ENCODE measurements around the gene IGFL1. TPM values are rescaled to one million over a fixed set of nuclear protein-coding genes. Genes with fewer than 3 reads are reported as not detected.

Gene IGFL1
- total RNA-seq, 1 experiment from 2014 or later = not detected

DNA sequence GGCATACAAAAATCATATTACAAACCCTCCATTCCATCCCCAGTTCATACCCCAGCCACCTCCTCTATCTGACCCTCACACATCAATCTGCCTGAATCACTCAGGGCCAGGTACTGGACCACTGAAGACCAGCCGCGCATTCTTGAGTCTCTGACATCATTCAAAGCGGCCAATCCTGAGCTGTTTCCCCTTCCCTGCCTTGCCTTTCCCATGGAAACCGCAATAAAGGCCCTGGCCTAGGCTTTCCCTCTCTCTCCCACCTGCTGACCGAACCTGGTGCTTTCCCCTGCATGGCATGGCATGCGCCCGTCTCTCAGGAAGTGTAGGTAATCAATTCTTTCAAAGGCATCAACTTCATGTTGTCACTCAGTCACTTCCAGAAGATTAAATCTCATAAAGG is 49.6 kb downstream of the IGFL1 start:
- Histone ChIP-seq H3K79me2 (ENCODE audit: insufficient read depth, low read length) (no peaks in the 10 kb centered on the region), H4K20me1 (ENCODE audit: insufficient read depth) (no peaks in the 10 kb centered on the region), H3K4me1 (ENCODE audit: control insufficient read depth in 1 of 2, insufficient read depth in 2 of 2, low read length in 2 of 2) (no peaks in the 10 kb centered on the region), H3K27me3 (ENCODE audit: insufficient read depth, low read length) (no peaks in the 10 kb centered on the region), H3K9ac (ENCODE audit: low read length) (no peak overlapping the region), H3K27ac (ENCODE audit: low read depth, low read length) (no peak overlapping the region), H3K9me3 (ENCODE audit: control insufficient read depth in 1 of 2, insufficient read depth in 1 of 2, low read depth in 1 of 2, low read length in 2 of 2) (no peaks in the 10 kb centered on the region), H3K4me3 (replicated peaks in 1 of 2; ENCODE audit: low read depth in 1 of 2, low read length in 2 of 2) (no peak overlapping the region), H2AFZ (ENCODE audit: low read depth, low read length, poor library complexity, severe bottlenecking) (no peak overlapping the region), H3K4me2 (ENCODE audit: low read length) (no peak overlapping the region), H3K9me2 (ENCODE audit: insufficient read depth) (no peaks in the 10 kb centered on the region), H3K36me3 (ENCODE audit: control insufficient read depth in 1 of 2, insufficient read depth in 2 of 2, low read length in 2 of 2) (no peaks in the 10 kb centered on the region)
- no TSS peak for BruUV-seq (replicated peaks)
- no peak for ATAC-seq
- intact Hi-C loops (cut with micrococcal nuclease) = no loop called here
- RAD21 ChIA-PET (ENCODE audit: low non-redundant PET in 1 of 2, low total read pairs in 2 of 2, uncharacterized antibody in 2 of 2, unreplicated experiment in 2 of 2) = no interaction called here
- DNase-seq (ENCODE audit: low read depth, low spot score) = no peak
- POLR2A ChIA-PET = no interaction called here
- TF ChIP-seq, protein P1, sequence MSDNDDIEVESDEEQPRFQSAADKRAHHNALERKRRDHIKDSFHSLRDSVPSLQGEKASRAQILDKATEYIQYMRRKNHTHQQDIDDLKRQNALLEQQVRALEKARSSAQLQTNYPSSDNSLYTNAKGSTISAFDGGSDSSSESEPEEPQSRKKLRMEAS (IDR thresholded peaks at IDR 0.05) = no peak
- TF ChIP-seq JUND (IDR thresholded peaks at IDR 0.05) (no peak), SP1 (IDR thresholded peaks at IDR 0.05; ENCODE audit: low read depth) (no peak), FOSL1 (IDR thresholded peaks at IDR 0.05; ENCODE audit: low read depth) (no peak), CEBPB (IDR thresholded peaks at IDR 0.05; ENCODE audit: low read depth) (no peak), YY1 (IDR thresholded peaks at IDR 0.05; ENCODE audit: extremely low read depth, insufficient replicate concordance, low read depth, low read length) (no peak)
- CTCF ChIA-PET = interaction anchor here (0.8 to 2.7 kb wide), 2 partner anchors 116 to 201 kb away, joined by 3 to 16 read pairs; no protein-coding TSS in a partner anchor

Other genes starting within 250 kb of the IGFL1 start
- gene CCDC61, start 234.3 kb upstream of the IGFL1 start, total RNA-seq (2021; ENCODE audit: unreplicated experiment) = 12.2 TPM
- not detected for gene PGLYRP1, start 206.7 kb upstream of the IGFL1 start, total RNA-seq (2021; ENCODE audit: unreplicated experiment)
- not detected for gene IGFL4, start 188.7 kb upstream of the IGFL1 start, total RNA-seq (2021; ENCODE audit: unreplicated experiment)
- not detected for gene IGFL3, start 105.1 kb upstream of the IGFL1 start, total RNA-seq (2021; ENCODE audit: unreplicated experiment)
- not detected for gene IGFL2, start 81.5 kb upstream of the IGFL1 start, total RNA-seq (2021; ENCODE audit: unreplicated experiment)
- gene HIF3A, start 67.3 kb downstream of the IGFL1 start, total RNA-seq (2021; ENCODE audit: unreplicated experiment) = 0.98 TPM
- gene PPP5C, start 117.3 kb downstream of the IGFL1 start, total RNA-seq (2021; ENCODE audit: unreplicated experiment) = 102 TPM
- 0.10 TPM for gene CCDC8, start 183.8 kb downstream of the IGFL1 start, total RNA-seq (2021; ENCODE audit: unreplicated experiment)
- not detected for gene PNMA8C, start 199.2 kb downstream of the IGFL1 start, total RNA-seq (2021; ENCODE audit: unreplicated experiment)
- gene PNMA8A, start 241.8 kb downstream of the IGFL1 start, total RNA-seq (2021; ENCODE audit: unreplicated experiment) = not detected